Cardiac muscle cell (in vitro differentiated cells and primary cell): Measurements from ENCODE around the gene GLS. TPM values are rescaled to one million over a fixed set of nuclear protein-coding genes. Genes with fewer than 3 reads are reported as not detected.

Experiments
- DNase-seq, 2 donors: peaks; one replicate each; pipeline versions ENCODE4 v3.0.0 to v3.0.0-alpha.2; 2010 to 2017; ENCODE audit warnings: low read depth in 1 of 2, low spot score in 1 of 2
- H3K27ac ChIP-seq: fragments of 200-600 bp; sonication (generic); 2 replicates; pipeline ENCODE4 v1.5.1; 2016
- H3K27me3 ChIP-seq: fragments of 200-600 bp; sonication (generic); 2 replicates; pipeline ENCODE4 v1.6.0; 2016; ENCODE audit warnings: control low read depth
- H3K36me3 ChIP-seq: fragments of 200-600 bp; sonication (generic); 2 replicates; pipeline ENCODE4 v1.5.1; 2016; ENCODE audit warnings: control low read depth
- H3K4me1 ChIP-seq: fragments of 200-600 bp; sonication (generic); 2 replicates; pipeline ENCODE4 v1.8.1; 2017; ENCODE audit warnings: low read depth, mild to moderate bottlenecking, mixed run types
- H3K4me3 ChIP-seq: fragments of 200-600 bp; sonication (generic); 2 replicates; pipeline ENCODE4 v1.5.1; 2016; ENCODE audit warnings: mild to moderate bottlenecking
- H3K9me3 ChIP-seq: fragments of 200-600 bp; sonication (generic); 2 replicates; pipeline ENCODE4 v1.5.1; 2017; ENCODE audit warnings: low read depth, mild to moderate bottlenecking, control low read depth
- CTCF ChIP-seq: IDR thresholded peaks from 2 replicates; pipeline ENCODE4 v1.5.1; 2012; ENCODE audit warnings: low read depth, mild to moderate bottlenecking, low read length
- polyA plus RNA-seq: library from polyadenylated mRNA; unstranded; fragments of >200 nt; fragmentation: Nextera tagmentation; extraction: Ambion mirVana; gene quantifications from 2 replicates; pipeline ENCODE4 v1.2.1, GENCODE V29; 2016
- total RNA-seq: library from RNA; depleted of rRNA; stranded (reverse); fragments of >200 nt; gene quantifications from 2 replicates; pipeline ENCODE4 v1.2.3, GENCODE V29; 2016

Gene GLS
- total and polyA plus RNA-seq, 2 experiments from 2014 or later: 35.2 to 80.8 TPM

GRCh38 chr2:190996338-190996946 is 115.8 kb downstream of the GLS start:
- H3K36me3 ChIP-seq: peaks cover 31% of the 10 kb centered on the region
- H3K27ac ChIP-seq: no peak overlapping the region
- H3K4me1 ChIP-seq: no peaks in the 10 kb centered on the region
- TF ChIP-seq CTCF: peak; percentile 84
- no peaks in the 10 kb centered on the region for H3K9me3 ChIP-seq
- peak; percentile 56 to 70 for DNase-seq
- H3K27me3 ChIP-seq: no peaks in the 10 kb centered on the region
- no peak overlapping the region for H3K4me3 ChIP-seq

- no peak overlapping the region for H3K4me3 ChIP-seq
- H3K4me1 ChIP-seq: no peaks in the 10 kb centered on the region
- no peak for TF ChIP-seq CTCF
- H3K27me3 ChIP-seq: no peaks in the 10 kb centered on the region
- H3K27ac ChIP-seq: no peak overlapping the region
- H3K9me3 ChIP-seq: no peaks in the 10 kb centered on the region
- peaks cover 35% of the 10 kb centered on the region for H3K36me3 ChIP-seq
- no peak for DNase-seq
These were observed 116.3 kb downstream of the GLS start for GRCh38 chr2:190996947-190997346.

GRCh38 chr2:190997526-190998113 is 117.0 kb downstream of the GLS start:
- H3K36me3 ChIP-seq: peaks cover 40% of the 10 kb centered on the region
- H3K27ac ChIP-seq: no peak overlapping the region
- H3K27me3 ChIP-seq: no peaks in the 10 kb centered on the region
- no peak for TF ChIP-seq CTCF
- H3K4me3 ChIP-seq: no peak overlapping the region
- no peaks in the 10 kb centered on the region for H3K4me1 ChIP-seq
- DNase-seq: peak in 1 of 2 donors; percentile 32
- no peaks in the 10 kb centered on the region for H3K9me3 ChIP-seq

GRCh38 chr2:190999058-190999457 is 118.4 kb downstream of the GLS start:
- DNase-seq: no peak
- Histone ChIP-seq H3K9me3 (no peaks in the 10 kb centered on the region), H3K4me3 (no peak overlapping the region), H3K4me1 (no peaks in the 10 kb centered on the region), H3K27me3 (no peaks in the 10 kb centered on the region), H3K36me3 (peaks cover 43% of the 10 kb centered on the region), H3K27ac (no peak overlapping the region)
- TF ChIP-seq CTCF: no peak

GRCh38 chr2:190999949-191000665 is 119.5 kb downstream of the GLS start:
- H3K9me3 ChIP-seq: no peaks in the 10 kb centered on the region
- H3K27ac ChIP-seq: no peak overlapping the region
- no peaks in the 10 kb centered on the region for H3K27me3 ChIP-seq
- peaks cover 49% of the 10 kb centered on the region for H3K36me3 ChIP-seq
- no peak overlapping the region for H3K4me3 ChIP-seq
- no peak for DNase-seq
- TF ChIP-seq CTCF: no peak
- H3K4me1 ChIP-seq: no peaks in the 10 kb centered on the region
